Erythroblast (primary cell): ENCODE data around the gene KANSL1.

Experiments
- GATA1 ChIP-seq: IDR thresholded peaks from 2 replicates; pipeline ENCODE4 v1.6.1; 2011; ENCODE audit warnings: low read depth, mild to moderate bottlenecking, control low read depth, low read length, moderate library complexity
- POLR2A ChIP-seq: IDR thresholded peaks from 2 replicates; pipeline ENCODE4 v1.6.1; 2011; ENCODE audit warnings: mild to moderate bottlenecking, low read length

GRCh38 chr17:46126840-46127239 is 66.4 kb downstream of the KANSL1 start:
- no peak for TF ChIP-seq POLR2A
- no peak for TF ChIP-seq GATA1
